Testis (tissue), 3 donors: ENCODE data around the gene A1BG. TPM values are rescaled to one million over a fixed set of nuclear protein-coding genes. Genes with fewer than 3 reads are reported as not detected.

ENCODE experiments used
- DNase-seq: peaks from one replicate; pipeline ENCODE4 v3.0.0-alpha.2; 2019
- H3K27ac ChIP-seq, 2 donors: fragments of 200-600 bp; sonication (generic); one replicate each; pipeline ENCODE4 v1.5.1; 2019
- H3K27me3 ChIP-seq: fragments of 200-600 bp; sonication (generic); one replicate; pipeline ENCODE4 v1.5.1; 2019
- H3K36me3 ChIP-seq: fragments of 200-600 bp; sonication (generic); one replicate; pipeline ENCODE4 v1.5.1; 2017; ENCODE audit warnings: low read depth; ENCODE audit errors: missing control alignments
- H3K4me1 ChIP-seq: fragments of 200-600 bp; sonication (generic); one replicate; pipeline ENCODE4 v1.5.1; 2019
- H3K4me3 ChIP-seq, 2 donors: fragments of 200-600 bp; sonication (generic); one replicate each; pipeline ENCODE4 v1.5.1; 2017 to 2019
- H3K9me3 ChIP-seq: fragments of 200-600 bp; sonication (generic); one replicate; pipeline ENCODE4 v1.5.1; 2017
- POLR2A ChIP-seq: fragments of 450-650 bp; IDR thresholded peaks from one replicate; pipeline ENCODE4 v1.6.1; 2017; ENCODE audit warnings: antibody characterized with exemption, mild to moderate bottlenecking, moderate library complexity
- WGBS, 2 donors: methylation state at CpG; one replicate each; pipeline ENCODE4 v1.1.5; 2018; 5-methylcytosine and 5-hydroxymethylcytosine counted together
- intact Hi-C: fragments of 100-400 bp; cut with DNase I; formaldehyde crosslinking; loops from one replicate; pipeline ENCODE4 v1.15.1; 2023; ENCODE audit warnings: low total_unique reads
- polyA plus RNA-seq: library from polyadenylated mRNA; stranded (reverse); fragments of 350-450 nt; fragmentation: Illumina TruSeq; extraction: RNeasy Lipid Tissue Mini Kit (QIAGEN cat#74804); gene quantifications from one replicate; pipeline ENCODE4 v1.2.3, GENCODE V29; 2014; ENCODE audit warnings: low read depth, low replicate concordance; ENCODE audit not compliant: insufficient read depth
- total RNA-seq, 2 donors: library from RNA; depleted of rRNA; stranded (reverse); fragments of >200 nt; gene quantifications; one replicate each; pipeline ENCODE4 v1.2.3, GENCODE V29; 2016
- TF ChIP-seq, protein P1 (sequence below), 3 experiments: fragments of 450-650 bp in 2 of 3; fragments of 200-600 bp in 1 of 3; sonication (generic) in 1 of 3; IDR thresholded peaks; one replicate each; pipeline ENCODE4 v1.5.1; 2016 to 2019; ENCODE audit warnings: antibody characterized with exemption in 3 of 3, mild to moderate bottlenecking in 2 of 3, moderate library complexity in 1 of 3

A1BG gene
- total and polyA plus RNA-seq, 3 donors from 2014 or later, result 3.5 to 13.1 (median 4.5) TPM

DNA sequence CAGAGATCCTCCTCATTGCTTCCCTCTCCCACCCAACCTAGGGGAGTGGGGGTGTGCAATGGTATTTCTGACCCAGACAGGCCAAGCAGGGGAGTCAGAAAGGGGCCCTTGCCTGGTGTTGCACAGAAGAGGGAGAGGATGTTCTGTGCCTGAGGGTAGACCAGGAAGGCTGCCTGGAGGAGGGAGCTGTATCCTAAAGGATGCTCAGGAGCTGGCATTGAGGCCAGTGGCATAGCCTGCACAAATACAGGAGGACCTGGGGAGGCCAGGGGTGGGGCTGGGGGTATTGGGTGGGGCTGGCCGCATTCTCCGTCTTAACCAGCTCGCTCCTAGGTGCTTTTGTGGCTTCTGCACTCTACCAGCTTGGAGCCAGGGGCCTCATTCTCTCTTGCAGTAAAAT is 46.6 kb upstream of the A1BG start:
- Histone ChIP-seq H3K4me1 (peaks cover 17% of the 10 kb centered on the region), H3K27ac (no peak overlapping the region), H3K36me3 (no peaks in the 10 kb centered on the region), H3K27me3 (no peaks in the 10 kb centered on the region), H3K9me3 (no peaks in the 10 kb centered on the region), H3K4me3 (no peak overlapping the region)
- 97% methylated on average over 3 of the region's 3 CpGs; no CpG with 5 or more reads in 1 of the 2 donors for WGBS, 2 donors
- intact Hi-C loops, result no loop called here
- TF ChIP-seq, protein P1, sequence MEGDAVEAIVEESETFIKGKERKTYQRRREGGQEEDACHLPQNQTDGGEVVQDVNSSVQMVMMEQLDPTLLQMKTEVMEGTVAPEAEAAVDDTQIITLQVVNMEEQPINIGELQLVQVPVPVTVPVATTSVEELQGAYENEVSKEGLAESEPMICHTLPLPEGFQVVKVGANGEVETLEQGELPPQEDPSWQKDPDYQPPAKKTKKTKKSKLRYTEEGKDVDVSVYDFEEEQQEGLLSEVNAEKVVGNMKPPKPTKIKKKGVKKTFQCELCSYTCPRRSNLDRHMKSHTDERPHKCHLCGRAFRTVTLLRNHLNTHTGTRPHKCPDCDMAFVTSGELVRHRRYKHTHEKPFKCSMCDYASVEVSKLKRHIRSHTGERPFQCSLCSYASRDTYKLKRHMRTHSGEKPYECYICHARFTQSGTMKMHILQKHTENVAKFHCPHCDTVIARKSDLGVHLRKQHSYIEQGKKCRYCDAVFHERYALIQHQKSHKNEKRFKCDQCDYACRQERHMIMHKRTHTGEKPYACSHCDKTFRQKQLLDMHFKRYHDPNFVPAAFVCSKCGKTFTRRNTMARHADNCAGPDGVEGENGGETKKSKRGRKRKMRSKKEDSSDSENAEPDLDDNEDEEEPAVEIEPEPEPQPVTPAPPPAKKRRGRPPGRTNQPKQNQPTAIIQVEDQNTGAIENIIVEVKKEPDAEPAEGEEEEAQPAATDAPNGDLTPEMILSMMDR (IDR thresholded peaks at IDR 0.05), result no peak
- no peak for TF ChIP-seq POLR2A
- DNase-seq, result no peak

DNA sequence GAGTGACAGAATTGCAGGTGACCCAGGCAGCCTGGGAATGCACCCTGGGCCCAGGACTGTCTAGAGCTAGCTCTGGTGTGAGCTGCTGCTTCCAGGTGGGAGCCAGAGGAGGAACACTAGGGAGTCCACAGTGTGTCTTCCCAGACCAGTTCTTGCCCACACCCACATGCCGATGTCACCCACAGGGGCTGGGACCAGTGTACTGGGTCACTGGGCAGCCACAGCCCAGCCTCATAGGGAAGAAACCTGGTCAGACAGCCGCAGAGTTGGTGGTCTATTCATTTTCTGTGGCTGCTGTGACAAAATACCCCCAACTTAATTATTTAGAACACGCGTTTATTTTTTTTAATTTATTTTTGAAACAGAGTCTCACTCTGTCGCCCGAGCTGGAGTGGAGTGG is 45.3 kb upstream of the A1BG start:
- 90 to 93% methylated on average over 6 of the region's 6 CpGs for WGBS, 2 donors
- Histone ChIP-seq H3K4me3 (no peak overlapping the region), H3K9me3 (no peaks in the 10 kb centered on the region), H3K4me1 (peaks cover 17% of the 10 kb centered on the region), H3K27ac (no peak overlapping the region), H3K27me3 (no peaks in the 10 kb centered on the region), H3K36me3 (no peaks in the 10 kb centered on the region)
- DNase-seq, result no peak
- TF ChIP-seq, protein P1 (IDR thresholded peaks at IDR 0.05), result no peak
- TF ChIP-seq POLR2A, result no peak
- intact Hi-C loops, result no loop called here

DNA sequence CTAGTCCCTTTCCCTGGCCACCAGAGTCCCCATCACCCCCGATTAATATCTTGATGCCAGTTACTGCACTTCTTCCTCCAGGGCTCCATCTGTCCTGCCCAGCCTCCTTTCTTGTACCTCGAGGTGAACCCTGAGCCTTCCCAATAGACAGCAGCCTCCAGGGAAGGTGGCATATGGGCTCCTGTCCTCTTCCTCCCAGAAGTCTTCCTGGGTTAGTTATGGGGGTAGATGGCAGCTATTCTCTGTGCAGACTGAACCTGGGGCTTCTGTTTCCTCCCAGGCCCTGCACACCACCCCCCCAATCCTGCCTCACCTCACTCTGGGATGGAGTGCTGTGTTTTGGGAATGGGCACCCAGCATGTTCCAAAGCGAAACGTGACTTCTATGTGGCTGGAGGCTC is 44.8 kb upstream of the A1BG start:
- 83 to 96% methylated on average over 4 of the region's 4 CpGs for WGBS, 2 donors
- DNase-seq, result no peak

DNA sequence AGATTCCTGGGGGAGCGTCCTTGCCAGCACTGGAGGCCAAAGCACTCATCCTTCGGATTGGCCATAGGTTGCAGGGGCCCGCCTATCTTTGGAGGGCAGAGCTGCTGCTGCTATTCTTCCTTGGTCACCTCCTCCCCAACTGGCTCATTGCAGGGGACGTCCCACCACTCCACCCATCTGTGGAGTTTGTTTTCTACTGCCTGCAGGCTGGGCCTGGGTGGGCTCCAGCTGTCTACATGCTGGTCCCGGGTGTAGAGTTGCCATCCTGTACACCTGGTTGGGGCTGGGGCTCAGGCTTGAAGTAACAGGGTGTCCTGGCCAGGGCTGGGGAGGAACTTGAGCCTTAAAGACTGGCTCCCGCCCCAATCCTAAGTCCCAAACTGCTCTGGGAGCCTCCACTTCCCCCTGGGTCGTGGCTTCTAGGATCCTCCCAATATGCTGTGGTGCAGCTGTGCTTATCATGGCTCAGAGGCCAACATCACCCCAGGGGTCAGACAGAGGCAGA is 44.3 kb upstream of the A1BG start:
- WGBS, 2 donors, result 47 to 59% methylated on average over 4 to 7 of the region's 7 CpGs
- no peaks in the 10 kb centered on the region for H3K9me3 ChIP-seq
- no peak overlapping the region for H3K4me3 ChIP-seq
- DNase-seq, result no peak
- no peaks in the 10 kb centered on the region for H3K36me3 ChIP-seq
- no peak for TF ChIP-seq POLR2A
- TF ChIP-seq, protein P1 (IDR thresholded peaks at IDR 0.05), result no peak
- no peak overlapping the region for H3K27ac ChIP-seq
- no peaks in the 10 kb centered on the region for H3K27me3 ChIP-seq
- H3K4me1 ChIP-seq, result peaks cover 17% of the 10 kb centered on the region
- intact Hi-C loops, result no loop called here

More for the DNA sequence above, 44.8 kb upstream of the A1BG start:
- H3K27ac ChIP-seq, result no peak overlapping the region
- no peaks in the 10 kb centered on the region for H3K27me3 ChIP-seq
- no peaks in the 10 kb centered on the region for H3K9me3 ChIP-seq
- no peaks in the 10 kb centered on the region for H3K36me3 ChIP-seq
- intact Hi-C loops, result no loop called here
- TF ChIP-seq, protein P1 (IDR thresholded peaks at IDR 0.05), result no peak
- TF ChIP-seq POLR2A, result no peak
- no peak overlapping the region for H3K4me3 ChIP-seq
- peaks cover 17% of the 10 kb centered on the region for H3K4me1 ChIP-seq
